DMS114 treated with DMSO at 0.1 percent for 48 hours (cell line): ENCODE results near the gene HMG20A.
"Not testable (repeated sequence)": the region's sequence is repeated elsewhere in the genome, so short reads cannot be mapped to it uniquely, and the experiment has no call there.

ENCODE experiments used
- DNase-seq: peaks from one replicate; lab custom pipeline; 2025; ENCODE audit not compliant: unreplicated experiment; lab: John Stamatoyannopoulos, UW

Gene HMG20A

DNA sequence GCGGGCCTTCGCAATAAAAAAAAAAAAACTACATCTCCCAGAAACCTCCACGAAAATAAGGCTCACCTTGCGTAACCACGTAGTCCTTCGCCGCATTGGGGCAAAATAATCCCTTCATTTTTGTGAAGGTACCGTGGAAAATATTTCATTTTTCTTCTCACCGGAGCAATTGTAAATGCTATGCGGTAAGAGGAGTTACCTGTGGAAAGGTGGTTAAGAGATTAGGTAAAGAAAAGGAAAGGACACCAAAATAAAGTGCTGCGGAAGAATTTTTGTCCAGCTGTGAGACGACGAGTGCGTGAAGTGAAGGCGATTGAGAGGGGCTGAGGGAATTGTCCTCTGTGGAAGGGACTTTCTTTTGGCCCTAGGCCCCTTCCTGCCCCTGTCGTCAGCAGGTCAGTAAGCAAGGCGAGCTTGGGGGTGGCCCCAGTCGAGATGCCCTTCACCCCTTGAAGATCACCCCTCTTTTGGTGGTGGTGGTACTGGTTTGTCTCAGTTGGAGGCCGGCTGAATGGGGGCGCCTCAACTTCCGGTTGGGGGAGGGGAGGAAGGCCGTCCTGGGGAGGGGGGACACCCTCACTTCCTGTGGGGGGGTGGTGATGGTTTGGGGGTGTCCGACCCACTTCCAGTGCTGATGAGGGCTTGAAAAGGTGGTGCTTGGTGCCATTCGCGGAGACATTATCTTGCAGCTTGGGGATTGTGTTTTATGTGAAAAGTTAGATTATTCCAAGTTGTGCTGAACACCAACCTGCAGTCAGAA lies at the start of gene HMG20A:
Gene HMG20A, plus strand, starts transcription at position 279 of the 760 bp plus-strand sequence. CDS start 37,520 bp downstream, outside the sequence.
- DNase-seq = peak; percentile 96

DNA sequence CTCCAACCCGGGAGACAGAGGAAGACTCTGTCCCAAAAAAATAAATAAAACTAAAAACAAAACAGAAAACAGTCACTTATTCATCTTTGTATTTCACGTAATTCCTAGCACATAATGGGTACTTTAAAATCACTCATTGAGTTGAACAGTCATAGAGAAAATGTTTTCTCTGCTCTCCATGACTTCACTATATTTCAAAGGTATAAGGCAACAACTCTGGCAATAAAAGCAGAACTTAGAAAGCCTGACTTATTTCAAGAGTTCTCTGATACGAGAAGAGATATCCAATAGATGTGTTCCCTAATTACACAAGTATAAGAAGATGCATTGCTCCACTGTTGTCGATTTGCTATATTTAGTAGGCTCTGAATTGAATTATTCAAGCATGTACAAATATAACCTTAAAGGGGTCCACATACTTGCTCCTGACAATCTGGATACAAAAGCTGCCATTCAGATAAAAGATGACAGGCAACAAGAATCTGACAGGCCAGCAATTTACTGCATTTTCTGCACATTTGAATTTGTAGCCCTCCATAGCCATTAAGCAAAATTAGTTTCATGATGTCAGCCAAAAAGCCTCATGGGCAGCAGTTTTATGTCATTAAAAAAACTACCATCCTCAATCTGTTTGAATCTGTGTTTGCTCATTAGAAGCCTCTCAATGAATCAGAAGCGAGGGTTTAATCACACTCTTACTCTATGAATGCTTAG lies 48.7 kb upstream of the HMG20A start:
- DNase-seq = no peak

DNA sequence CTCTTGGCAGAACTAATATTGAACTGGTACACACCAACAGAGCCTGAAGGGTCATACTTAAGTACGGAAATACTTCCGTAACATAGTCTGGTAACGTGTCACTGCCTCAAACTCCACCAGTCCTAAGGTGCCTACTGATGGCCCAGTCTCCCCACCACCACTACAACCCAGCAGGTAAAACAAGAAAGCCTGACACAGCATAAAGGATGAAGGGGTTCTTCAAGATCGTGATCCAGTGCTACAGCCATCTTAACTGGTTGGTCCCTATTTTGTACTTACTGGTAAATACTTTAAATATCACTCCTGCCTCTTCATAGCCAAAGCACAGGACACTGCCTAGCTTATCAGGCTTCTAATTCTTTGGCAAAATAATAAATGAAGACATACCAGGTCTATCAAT lies 47.2 kb upstream of the HMG20A start:
- DNase-seq = no peak

DNA sequence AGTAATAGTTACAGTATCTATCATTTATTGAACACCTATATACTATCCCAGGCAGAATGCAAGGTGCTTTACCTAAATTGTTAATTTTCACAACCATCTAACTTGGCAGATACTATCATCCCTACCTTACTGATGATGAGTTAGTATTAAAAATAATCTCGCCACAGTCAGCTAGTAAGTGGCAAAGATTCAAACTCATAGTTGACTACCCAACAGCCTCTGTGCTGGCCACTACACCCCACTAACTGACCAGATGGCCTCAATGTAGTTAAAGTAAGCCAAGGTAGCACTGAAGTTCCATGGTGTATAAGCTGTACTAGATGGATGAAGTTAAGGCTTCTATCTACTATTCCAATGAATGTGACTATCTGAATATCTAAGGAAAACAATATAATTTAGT lies 45.6 kb upstream of the HMG20A start:
- no peak for DNase-seq

DNA sequence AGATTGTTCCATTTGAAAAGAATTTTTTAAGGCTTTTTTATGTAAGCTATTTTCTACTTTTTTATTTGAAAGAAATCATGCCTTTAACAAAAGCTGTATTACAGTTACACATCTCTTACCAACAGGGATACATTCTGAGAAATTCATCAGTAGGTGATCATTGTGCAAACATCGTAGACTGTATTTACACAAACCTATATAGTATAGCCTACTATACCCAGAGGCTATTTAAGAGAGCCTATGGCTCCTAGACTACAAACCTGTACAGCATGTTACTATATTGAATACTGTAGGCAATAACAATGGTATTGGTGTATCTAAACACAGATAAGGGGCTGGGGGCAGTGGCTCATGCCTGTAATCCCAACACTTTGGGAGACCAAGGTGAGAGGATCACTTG lies 43.9 kb upstream of the HMG20A start:
- no peak for DNase-seq

DNA sequence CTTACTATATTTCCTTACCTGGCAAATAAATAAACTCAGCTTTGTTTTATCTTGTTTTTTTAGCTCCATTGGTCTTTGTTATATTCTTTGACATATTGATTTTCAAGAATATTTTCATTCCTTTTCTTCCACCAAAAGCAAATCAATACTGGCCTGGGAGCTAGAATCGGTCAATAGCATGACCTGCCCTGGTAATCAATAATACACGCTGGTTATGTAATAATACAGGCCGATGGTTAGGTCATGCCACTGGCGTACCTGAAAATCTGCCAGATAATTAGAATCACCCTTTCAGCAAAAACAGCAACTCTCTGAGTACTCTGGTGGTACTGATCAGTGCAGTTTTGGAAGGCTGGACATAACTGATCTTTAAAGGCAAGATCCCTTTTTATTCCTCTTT lies 40.7 kb upstream of the HMG20A start:
- DNase-seq = no peak

DNA sequence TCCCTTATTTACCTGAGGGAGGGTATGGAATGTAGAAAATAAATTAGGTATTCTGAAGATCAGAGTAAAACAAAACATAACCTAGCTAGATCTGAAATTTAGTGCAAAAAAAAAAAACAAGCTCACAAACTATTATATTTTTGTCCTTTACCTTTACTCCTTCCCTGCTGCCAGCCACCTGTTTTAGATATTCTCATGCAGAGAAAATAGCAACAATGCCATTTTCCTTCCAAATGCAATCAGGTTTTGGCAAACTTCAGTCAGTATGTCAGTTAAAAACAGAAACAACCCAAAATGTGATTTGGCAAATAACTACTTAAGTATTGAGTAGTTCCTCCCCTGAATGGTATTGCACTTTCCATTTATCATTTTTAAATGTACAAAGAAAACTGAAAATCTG lies 36.6 kb upstream of the HMG20A start:
- no peak for DNase-seq

DNA sequence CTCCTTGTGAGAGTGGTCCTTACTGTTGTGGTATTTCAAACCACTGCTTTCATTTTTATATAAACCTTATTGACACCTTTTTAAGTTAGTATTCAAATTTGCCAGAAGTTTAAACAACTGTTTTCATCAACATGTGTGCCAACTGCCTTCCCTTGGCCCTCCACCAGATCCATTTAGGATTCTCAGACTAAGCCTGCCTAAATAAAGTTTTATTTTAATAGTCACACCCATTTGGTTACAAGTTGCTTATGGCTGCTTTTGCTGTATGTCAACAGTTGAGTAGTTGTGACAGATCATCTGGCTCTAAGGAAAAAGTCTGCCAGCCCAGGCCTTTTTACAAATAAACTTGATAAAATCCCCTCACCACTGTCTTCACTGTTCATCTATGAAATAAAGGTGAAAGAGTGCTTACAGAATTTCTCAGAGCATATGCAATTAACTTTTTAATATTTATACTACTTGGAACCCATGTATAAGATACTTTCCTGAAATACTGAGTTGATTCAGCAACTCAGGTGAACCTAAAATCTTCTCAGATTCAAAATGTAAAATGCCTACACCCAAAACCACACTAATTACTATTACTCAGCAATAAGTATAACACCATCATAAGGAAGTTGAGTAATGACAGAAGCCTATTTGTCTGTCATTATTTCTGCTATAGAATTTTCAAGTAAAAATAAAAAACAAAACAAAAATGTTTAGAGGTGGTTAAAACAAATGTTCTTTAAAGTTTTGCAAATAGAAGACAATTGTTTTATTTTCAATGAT lies 35.9 kb upstream of the HMG20A start:
- DNase-seq = no peak

DNA sequence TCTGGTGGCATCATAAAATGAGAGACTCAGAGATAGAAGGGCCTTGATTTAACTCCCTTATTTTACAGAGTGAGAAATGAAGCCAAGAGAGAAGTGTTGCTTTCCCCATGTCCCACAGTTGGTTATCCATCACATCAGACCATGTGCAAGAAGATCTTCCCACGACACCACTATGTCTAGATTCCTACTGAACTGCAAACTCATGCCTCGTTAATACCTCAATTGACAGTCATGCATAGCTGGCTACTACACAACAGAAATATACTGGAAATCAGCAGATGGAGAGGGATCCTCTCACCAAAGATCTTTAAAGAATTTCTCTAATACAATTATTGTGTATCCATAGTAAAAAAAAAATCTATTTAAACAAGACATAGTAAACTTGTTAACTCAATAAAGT lies 34.1 kb upstream of the HMG20A start:
- DNase-seq = no peak

DNA sequence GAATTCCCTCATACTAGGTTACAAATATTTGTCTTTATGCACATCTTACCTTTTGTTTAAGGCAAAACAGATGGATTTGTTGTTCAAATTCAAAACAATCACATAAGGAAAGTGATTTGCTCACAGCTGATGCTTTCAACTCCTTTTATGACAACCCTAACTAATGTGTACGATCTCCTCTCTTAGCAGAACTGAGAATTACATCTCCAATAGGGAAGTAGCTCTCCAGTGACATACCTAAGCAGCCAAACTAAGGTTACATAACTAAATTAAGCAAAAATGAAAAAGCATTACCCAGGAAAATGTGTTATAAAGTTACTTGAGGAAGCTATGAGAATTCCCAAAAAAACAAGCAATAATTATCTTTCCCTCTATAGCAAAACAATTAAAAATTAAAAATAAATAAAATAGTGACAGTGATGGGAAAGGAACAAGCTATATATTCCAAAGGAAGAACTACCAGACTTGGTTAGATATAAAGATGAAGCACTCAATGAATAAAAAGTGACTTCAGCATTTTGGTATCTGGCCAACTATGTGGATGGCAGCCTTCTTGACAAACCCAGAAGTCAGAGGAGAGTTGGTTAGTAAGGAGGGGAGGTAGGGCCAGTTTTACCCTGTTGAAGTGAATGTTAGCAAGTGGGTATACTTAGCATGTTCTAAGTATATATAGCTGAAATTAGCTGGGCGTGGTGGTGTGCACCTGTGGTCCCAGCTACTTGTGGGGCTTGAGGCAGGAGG lies 33.2 kb upstream of the HMG20A start:
- DNase-seq = no peak

DNA sequence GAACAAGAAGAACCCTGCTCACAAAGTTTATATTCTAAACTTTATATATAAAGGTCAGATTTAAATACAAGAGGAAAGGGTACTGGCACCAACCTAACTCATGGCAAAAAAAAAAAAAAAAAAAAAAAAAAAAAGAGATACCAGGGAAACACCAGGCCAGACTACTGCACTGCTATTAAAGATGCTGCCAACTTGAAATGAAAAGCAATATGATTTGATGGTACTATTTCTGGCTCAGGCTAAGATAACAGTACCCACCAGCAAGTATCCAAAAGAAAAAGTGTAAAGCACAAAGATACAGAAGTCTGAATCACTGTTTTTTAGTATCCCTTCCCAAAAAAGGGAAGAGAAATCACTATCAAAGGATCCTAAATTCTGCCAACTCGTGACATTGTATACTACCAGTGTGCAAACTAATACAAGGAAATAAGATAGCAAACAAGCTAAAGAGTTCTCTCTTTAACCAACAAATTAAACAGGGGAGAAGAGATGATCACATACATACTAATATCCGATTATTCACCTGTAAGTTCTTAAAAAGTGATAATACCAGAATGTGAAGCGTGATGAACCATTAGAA lies 29.2 kb upstream of the HMG20A start:
- DNase-seq = no peak

DNA sequence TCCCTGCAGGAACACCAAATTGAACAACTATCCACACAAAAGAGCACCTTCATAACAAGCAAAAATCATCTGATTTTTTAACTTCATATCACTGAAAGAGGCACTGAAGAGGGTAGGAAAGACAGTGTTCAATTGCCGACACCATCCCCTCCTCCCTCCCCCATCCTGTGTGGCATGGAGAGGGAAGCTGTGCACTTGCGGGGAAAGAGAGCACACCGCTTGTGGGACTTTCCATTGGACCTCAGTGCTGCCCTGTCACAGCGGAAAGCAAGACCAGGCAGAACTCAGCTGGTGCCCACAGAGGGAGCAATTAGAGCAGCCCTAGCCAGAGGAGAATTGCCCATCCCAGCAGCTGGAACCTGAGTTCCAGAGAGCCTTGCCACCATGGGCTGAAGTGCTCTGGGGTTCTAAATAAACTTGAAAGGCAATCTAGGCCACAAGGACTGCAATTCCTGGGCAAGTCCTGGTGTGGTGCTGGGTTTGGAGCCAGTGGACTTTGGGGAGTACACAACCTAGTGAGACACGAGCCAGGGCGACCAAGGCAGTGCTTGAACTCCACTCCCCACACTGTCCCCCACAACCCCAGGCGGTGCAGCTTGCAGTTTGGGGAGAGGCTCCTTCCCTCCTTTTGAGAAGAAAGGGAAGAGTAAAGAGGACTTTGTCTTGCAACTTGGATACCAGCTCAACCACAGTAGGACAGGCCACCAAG lies 27.8 kb upstream of the HMG20A start:
- no peak for DNase-seq

DNA sequence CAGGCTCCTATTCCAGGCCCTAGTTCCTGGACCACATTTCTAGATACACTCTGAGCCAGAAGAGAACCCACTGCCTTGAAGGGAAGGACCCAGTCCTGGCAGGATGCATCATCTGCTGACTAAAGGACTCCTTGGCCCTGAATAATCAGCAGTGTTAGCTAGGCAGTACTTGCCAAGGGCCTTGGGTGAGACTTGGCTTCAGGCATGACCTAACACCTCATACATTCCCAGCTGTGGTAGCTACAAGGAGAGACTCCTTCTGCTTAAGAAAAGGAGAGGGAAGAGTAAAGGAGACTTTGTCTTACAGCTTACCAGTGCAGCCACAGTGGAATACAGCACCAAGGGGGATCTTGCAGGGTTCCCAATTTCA lies 27.2 kb upstream of the HMG20A start:
- DNase-seq = no peak

DNA sequence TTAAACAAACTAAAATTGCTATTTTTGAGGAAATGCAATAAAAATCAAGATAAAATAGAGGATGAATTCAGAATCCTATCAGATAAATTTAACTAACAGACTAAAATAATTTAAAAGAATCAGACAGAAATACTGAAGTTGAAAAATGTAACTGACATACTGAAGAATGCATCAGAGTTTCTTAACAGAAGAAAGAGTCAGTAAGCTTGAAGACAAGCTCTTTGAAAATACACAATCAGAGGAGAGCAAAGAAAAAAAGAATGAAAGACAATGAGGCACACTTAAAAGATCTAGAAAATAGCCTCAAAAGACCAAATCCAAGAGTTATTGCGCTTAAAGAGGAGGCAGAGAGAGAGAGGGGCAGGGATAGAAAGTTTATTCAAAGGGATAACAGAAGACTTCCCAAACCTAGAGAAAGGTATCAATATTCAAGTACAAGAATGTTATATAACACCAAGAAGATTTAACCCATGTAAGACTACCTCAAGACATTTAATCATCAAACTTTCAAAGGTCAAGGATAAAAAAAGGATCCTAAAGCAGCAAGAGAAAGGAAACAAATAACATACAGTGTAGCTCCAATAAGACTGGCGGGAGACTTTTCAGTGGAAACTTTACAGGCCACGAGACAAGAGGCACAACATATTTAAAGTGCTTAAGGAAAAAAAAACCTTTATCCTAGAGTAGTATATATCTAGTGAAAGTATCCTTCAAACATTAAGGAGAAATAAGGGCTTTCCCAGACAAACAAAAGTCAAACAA lies 25.5 kb upstream of the HMG20A start:
- DNase-seq = no peak

DNA sequence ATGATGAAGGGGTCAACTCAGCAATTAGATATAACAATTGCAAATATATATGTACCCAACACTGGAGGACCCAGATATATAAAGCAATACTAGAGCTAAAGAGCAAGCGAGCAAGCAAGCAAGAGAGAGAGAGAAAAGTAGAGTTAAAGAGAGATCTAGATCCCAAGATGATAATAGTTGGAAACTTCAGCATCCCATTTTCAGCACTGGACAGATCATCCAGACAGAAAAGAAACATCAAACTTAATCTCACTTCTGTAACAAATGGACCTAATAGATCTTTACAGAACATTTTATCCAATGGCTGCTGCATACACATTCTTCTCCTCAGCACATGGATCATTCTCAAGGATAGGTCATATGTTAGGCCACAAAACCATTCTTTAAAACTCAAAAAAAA lies 24.0 kb upstream of the HMG20A start:
- DNase-seq = no peak

DNA sequence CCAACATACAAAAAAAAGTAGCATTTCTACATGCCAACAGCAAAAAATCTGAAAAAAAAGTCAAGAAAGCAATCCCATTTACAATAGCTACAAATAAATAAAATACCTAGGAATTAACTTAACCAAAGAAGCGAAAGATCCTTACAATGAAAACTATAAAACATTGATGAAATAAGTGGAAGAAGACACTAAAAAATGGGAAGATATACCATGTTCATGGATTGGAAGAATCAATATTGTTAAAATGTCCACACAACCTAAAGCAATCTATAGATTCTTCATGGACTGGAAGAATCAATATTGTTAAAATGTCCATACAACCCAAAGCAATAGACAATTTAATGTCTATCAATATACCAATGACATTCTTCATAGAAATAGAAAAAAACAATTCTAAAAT lies 21.8 kb upstream of the HMG20A start:
- DNase-seq = no peak

DNA sequence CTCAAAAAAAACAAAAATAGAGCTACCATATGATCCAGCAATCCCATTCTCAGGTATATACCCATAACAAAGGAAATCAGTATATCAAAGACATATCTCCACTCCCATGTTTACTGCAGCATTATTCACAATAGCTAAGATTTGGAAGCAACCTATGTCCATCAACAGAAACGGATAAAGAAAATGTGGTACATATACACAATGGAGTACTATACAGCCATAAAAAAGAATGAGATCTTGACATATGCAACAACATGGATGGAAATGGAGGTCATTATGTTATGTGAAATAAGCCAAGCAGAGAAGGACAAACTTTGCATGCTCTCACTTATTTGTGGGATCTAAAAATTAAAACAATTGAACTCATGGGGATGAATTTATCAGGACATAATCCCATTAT lies 20.4 kb upstream of the HMG20A start:
- no peak for DNase-seq

DNA sequence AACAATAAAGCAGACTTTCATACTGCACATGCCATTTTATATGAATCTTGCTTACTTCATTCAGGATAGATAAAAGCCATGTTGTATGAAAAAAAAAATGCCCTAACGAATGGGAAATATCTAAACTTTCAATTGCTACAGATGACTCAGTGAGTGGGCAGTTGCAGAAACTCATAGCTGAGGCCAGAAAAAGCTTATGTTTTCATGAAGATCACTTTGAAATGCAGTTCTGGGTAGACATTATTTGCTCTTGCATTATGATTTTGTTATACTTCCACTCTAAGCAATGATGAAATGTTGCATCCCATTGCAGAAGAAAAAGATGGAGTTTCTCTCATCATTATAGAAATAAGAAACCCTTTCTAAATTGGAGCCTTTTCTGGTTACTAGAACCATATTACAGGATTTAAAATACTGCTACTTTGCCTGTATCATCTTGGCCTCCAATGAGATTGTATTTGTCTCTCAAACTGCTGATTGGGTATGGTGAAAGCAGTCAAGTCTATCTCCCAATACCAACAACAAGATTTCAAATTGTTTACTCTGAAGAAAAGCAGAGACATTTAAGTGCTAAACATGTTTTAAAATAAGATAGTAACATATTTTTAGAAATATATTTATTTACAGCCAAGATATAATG lies 17.8 kb upstream of the HMG20A start:
- DNase-seq = no peak

DNA sequence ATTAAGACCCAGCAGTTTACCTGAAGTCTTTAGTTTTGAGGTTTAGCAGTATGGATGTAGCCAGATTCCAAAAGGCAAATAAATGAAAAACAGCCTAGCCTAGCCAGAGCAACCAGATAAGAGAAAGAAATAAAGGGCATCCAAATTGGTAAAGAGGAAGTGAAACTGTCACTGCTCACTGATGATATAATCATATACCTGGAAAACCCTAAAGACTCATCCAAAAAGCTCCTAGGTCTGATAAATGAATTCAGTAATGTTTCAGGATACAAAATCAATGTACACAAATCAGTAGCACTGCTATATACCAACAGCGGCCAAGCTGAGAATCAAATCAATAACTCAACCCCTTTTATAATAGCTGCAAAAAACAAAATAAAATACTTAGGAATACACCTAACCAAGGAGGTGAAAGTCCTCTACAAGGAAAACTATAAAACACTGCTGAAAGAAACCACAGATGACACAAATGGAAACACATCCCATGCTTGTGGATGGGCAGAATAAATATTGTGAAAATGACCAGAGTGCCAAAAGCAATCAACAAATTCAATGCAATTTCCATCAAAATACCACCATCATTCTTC lies 14.4 kb upstream of the HMG20A start:
- not testable (repeated sequence) for DNase-seq
